WI38 (cell line): ENCODE data around the gene KCNJ10.

Experiments
- H3K4me3 ChIP-seq: 2 replicates; pipeline ENCODE4 v1.5.1; 2011; ENCODE audit warnings: low read depth, mild to moderate bottlenecking, control low read depth, low read length
- TF ChIP-seq, protein P1 (sequence below): IDR thresholded peaks from 2 replicates; pipeline ENCODE4 v1.5.1; 2012; ENCODE audit warnings: low read depth, mild to moderate bottlenecking, control low read depth, low read length

Gene KCNJ10

GRCh38 chr1:160046494-160047110, 23.4 kb downstream of the KCNJ10 start:
- H3K4me3 ChIP-seq, result no peak overlapping the region
- TF ChIP-seq, protein P1, sequence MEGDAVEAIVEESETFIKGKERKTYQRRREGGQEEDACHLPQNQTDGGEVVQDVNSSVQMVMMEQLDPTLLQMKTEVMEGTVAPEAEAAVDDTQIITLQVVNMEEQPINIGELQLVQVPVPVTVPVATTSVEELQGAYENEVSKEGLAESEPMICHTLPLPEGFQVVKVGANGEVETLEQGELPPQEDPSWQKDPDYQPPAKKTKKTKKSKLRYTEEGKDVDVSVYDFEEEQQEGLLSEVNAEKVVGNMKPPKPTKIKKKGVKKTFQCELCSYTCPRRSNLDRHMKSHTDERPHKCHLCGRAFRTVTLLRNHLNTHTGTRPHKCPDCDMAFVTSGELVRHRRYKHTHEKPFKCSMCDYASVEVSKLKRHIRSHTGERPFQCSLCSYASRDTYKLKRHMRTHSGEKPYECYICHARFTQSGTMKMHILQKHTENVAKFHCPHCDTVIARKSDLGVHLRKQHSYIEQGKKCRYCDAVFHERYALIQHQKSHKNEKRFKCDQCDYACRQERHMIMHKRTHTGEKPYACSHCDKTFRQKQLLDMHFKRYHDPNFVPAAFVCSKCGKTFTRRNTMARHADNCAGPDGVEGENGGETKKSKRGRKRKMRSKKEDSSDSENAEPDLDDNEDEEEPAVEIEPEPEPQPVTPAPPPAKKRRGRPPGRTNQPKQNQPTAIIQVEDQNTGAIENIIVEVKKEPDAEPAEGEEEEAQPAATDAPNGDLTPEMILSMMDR, result peak; percentile 48

GRCh38 chr1:160045653-160046052, 24.3 kb downstream of the KCNJ10 start:
- no peak overlapping the region for H3K4me3 ChIP-seq
- TF ChIP-seq, protein P1, result no peak

- H3K4me3 ChIP-seq, result no peak overlapping the region
- TF ChIP-seq, protein P1, result no peak
Measured at GRCh38 chr1:160043543-160043942, 26.4 kb downstream of the KCNJ10 start.

GRCh38 chr1:160040476-160040875, 29.5 kb downstream of the KCNJ10 start:
- TF ChIP-seq, protein P1, result no peak
- no peak overlapping the region for H3K4me3 ChIP-seq

DNA sequence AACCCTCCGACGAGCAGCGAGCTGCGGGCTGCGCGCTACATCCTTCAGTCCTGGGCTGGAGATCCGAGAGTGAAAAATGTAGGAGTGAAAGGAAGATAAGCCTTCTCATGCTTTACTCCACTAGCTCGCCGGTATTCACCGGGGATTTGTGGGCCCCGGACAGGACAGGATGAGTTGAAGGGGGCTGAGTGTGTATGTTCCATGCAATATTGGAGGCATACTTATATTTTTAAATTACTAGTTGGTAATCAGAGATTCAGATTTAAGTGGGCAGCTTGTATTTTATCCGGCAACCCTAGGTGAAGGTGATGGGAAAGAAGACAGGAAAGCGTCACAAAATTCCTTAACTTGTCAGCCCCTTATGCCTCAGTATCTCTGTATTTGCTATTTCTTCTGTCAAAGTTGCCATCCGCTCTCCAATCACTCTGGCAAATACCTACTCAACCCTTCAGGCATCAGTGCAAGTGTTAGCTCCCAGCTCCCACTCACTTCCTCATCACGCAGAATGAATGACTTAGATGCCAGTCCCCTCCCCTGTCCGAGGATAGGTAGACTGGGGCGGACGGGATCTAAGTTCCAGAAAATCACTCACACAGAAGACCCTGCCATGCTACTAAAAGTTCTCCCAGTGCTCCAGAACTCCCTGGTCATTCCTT, 37.7 kb downstream of the KCNJ10 start:
- peak overlapping the region; percentile 89 for H3K4me3 ChIP-seq
- TF ChIP-seq, protein P1, result no peak

GRCh38 chr1:160031365-160032164, 38.4 kb downstream of the KCNJ10 start, which contains the start of gene PIGM:
Gene PIGM (minus strand): TSS chr1:160031990. CDS start chr1:160031739, 251 bp downstream.
- peak within 1 kb of the TSS; percentile 89 for H3K4me3 ChIP-seq
- TF ChIP-seq, protein P1, result no peak
